H1 (cell line): Measurements from ENCODE around the gene ECT2L. TPM values are rescaled to one million over a fixed set of nuclear protein-coding genes. Genes with fewer than 3 reads are reported as not detected.

ENCODE experiments used
- BCL11A ChIP-seq, 2 experiments: IDR thresholded peaks; one replicate each; pipeline ENCODE4 v1.6.1; 2011; ENCODE audit warnings: low read depth in 2 of 2, low read length in 2 of 2, mild to moderate bottlenecking in 2 of 2
- JUN ChIP-seq: IDR thresholded peaks from 2 replicates; pipeline ENCODE4 v1.6.1; 2011; ENCODE audit warnings: low read depth, mild to moderate bottlenecking, improper control_type of control experiment, low read length
- NANOG ChIP-seq: IDR thresholded peaks from 2 replicates; pipeline ENCODE4 v1.6.1; 2011; ENCODE audit warnings: low read length, low read depth, mild to moderate bottlenecking, inconsistent platforms; ENCODE audit not compliant: insufficient read depth, poor library complexity, severe bottlenecking
- RAD21 ChIP-seq, 2 experiments: IDR thresholded peaks in 1 of 2; conservative IDR thresholded peaks in 1 of 2; 2 replicates each; pipeline ENCODE4 v1.6.1; 2011; ENCODE audit warnings: low read depth in 2 of 2, low read length in 2 of 2, improper control_type of control experiment in 1 of 2, inconsistent platforms in 1 of 2, mild to moderate bottlenecking in 1 of 2, moderate library complexity in 1 of 2
- RBBP5 ChIP-seq: IDR thresholded peaks from 2 replicates; pipeline ENCODE4 v1.7.1; 2012; ENCODE audit warnings: low read depth, mild to moderate bottlenecking, inconsistent platforms, low read length, moderate library complexity, borderline replicate concordance
- SAP30 ChIP-seq: fragments of 300-600 bp; sonication (generic); IDR thresholded peaks from 2 replicates; pipeline ENCODE4 v1.7.1; 2012; ENCODE audit warnings: low read length, moderate library complexity, mild to moderate bottlenecking, inconsistent platforms; ENCODE audit not compliant: insufficient read depth, insufficient replicate concordance
- YY1 ChIP-seq: IDR thresholded peaks from 2 replicates; pipeline ENCODE4 v1.6.1; 2011; ENCODE audit warnings: low read depth, mild to moderate bottlenecking, low read length
- polyA plus RNA-seq, 7 experiments: library from polyadenylated mRNA; depleted of rRNA in 3 of 7; stranded (reverse) in 5 of 7; unstranded in 2 of 7; fragments of >200 nt in 5 of 7; fragments of 200-250 nt in 2 of 7; gene quantifications; 1 replicate in 5 of 7; 2 replicates in 1 of 7; 4 replicates in 1 of 7; pipeline versions ENCODE4 v1.2.1 to v1.2.3, GENCODE V29; 2011 to 2013; ENCODE audit warnings: missing spikeins in 2 of 7, mixed read lengths in 2 of 7
- total RNA-seq: library from RNA; stranded (reverse); fragmentation: NEBNext Ultra II Directional; extraction: Animal tissue kit (Norgen Biotek cat#: 25700); gene quantifications from 2 replicates; pipeline ENCODE4 v1.2.1, GENCODE V29; 2021
- TF ChIP-seq, protein P1 (sequence below): fragments of 300-600 bp; sonication (generic); IDR thresholded peaks from 2 replicates; pipeline ENCODE4 v1.7.1; 2012; ENCODE audit warnings: low read length, moderate library complexity, mild to moderate bottlenecking, inconsistent platforms; ENCODE audit not compliant: insufficient replicate concordance
- TF ChIP-seq, protein P2 (sequence below): IDR thresholded peaks from 2 replicates; pipeline ENCODE4 v1.6.1; 2012; ENCODE audit warnings: inconsistent platforms

ECT2L gene
- total and polyA plus RNA-seq, 2 of the 8 experiments (the other 6 are each of a cell fraction or from before 2014, with no cell fraction given) = not detected

DNA sequence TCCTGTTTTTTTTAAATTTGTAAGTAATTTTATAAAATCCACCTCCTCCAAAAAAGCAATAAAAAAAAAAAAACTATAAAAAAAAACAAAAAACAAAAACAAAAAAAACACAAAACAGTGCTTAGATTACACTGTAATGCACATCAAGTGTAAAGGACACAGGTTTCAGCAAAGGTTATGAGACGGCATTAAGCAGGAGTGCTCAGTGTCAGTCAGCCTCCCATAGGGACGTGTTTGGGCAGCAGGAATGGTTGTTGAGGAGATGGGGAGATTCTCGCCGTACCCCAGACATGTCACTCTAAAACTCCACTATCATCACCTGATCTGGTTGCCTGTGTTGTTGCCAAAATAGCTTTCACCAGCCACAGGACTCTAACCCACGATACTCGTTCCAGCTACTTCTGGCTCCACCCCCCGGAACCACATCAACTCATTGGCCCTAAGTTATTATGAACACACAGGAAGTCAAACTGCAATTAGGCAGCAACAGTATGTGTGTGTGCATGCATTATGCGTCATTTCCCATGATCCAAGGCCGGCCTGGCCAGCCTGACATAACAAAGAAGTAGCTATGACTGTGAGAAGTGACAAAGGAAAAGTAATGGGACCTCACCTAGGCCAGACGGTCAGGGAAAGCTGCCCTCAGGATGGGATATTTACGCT is 28.7 kb downstream of the ECT2L start (continued):
- TF ChIP-seq, protein P1, sequence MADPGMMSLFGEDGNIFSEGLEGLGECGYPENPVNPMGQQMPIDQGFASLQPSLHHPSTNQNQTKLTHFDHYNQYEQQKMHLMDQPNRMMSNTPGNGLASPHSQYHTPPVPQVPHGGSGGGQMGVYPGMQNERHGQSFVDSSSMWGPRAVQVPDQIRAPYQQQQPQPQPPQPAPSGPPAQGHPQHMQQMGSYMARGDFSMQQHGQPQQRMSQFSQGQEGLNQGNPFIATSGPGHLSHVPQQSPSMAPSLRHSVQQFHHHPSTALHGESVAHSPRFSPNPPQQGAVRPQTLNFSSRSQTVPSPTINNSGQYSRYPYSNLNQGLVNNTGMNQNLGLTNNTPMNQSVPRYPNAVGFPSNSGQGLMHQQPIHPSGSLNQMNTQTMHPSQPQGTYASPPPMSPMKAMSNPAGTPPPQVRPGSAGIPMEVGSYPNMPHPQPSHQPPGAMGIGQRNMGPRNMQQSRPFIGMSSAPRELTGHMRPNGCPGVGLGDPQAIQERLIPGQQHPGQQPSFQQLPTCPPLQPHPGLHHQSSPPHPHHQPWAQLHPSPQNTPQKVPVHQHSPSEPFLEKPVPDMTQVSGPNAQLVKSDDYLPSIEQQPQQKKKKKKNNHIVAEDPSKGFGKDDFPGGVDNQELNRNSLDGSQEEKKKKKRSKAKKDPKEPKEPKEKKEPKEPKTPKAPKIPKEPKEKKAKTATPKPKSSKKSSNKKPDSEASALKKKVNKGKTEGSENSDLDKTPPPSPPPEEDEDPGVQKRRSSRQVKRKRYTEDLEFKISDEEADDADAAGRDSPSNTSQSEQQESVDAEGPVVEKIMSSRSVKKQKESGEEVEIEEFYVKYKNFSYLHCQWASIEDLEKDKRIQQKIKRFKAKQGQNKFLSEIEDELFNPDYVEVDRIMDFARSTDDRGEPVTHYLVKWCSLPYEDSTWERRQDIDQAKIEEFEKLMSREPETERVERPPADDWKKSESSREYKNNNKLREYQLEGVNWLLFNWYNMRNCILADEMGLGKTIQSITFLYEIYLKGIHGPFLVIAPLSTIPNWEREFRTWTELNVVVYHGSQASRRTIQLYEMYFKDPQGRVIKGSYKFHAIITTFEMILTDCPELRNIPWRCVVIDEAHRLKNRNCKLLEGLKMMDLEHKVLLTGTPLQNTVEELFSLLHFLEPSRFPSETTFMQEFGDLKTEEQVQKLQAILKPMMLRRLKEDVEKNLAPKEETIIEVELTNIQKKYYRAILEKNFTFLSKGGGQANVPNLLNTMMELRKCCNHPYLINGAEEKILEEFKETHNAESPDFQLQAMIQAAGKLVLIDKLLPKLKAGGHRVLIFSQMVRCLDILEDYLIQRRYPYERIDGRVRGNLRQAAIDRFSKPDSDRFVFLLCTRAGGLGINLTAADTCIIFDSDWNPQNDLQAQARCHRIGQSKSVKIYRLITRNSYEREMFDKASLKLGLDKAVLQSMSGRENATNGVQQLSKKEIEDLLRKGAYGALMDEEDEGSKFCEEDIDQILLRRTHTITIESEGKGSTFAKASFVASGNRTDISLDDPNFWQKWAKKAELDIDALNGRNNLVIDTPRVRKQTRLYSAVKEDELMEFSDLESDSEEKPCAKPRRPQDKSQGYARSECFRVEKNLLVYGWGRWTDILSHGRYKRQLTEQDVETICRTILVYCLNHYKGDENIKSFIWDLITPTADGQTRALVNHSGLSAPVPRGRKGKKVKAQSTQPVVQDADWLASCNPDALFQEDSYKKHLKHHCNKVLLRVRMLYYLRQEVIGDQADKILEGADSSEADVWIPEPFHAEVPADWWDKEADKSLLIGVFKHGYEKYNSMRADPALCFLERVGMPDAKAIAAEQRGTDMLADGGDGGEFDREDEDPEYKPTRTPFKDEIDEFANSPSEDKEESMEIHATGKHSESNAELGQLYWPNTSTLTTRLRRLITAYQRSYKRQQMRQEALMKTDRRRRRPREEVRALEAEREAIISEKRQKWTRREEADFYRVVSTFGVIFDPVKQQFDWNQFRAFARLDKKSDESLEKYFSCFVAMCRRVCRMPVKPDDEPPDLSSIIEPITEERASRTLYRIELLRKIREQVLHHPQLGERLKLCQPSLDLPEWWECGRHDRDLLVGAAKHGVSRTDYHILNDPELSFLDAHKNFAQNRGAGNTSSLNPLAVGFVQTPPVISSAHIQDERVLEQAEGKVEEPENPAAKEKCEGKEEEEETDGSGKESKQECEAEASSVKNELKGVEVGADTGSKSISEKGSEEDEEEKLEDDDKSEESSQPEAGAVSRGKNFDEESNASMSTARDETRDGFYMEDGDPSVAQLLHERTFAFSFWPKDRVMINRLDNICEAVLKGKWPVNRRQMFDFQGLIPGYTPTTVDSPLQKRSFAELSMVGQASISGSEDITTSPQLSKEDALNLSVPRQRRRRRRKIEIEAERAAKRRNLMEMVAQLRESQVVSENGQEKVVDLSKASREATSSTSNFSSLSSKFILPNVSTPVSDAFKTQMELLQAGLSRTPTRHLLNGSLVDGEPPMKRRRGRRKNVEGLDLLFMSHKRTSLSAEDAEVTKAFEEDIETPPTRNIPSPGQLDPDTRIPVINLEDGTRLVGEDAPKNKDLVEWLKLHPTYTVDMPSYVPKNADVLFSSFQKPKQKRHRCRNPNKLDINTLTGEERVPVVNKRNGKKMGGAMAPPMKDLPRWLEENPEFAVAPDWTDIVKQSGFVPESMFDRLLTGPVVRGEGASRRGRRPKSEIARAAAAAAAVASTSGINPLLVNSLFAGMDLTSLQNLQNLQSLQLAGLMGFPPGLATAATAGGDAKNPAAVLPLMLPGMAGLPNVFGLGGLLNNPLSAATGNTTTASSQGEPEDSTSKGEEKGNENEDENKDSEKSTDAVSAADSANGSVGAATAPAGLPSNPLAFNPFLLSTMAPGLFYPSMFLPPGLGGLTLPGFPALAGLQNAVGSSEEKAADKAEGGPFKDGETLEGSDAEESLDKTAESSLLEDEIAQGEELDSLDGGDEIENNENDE = no peak
- no peak for TF ChIP-seq RAD21 (IDR thresholded peaks at IDR 0.05 in 1 of 2, conservative IDR thresholded peaks at IDR 0.05 in 1 of 2; ENCODE audit: low read depth in 2 of 2, low read length in 2 of 2)
- TF ChIP-seq YY1 = no peak
- no peak for TF ChIP-seq RBBP5
- TF ChIP-seq JUN = no peak
- TF ChIP-seq, protein P2, sequence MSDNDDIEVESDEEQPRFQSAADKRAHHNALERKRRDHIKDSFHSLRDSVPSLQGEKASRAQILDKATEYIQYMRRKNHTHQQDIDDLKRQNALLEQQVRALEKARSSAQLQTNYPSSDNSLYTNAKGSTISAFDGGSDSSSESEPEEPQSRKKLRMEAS = no peak
- no peak for TF ChIP-seq NANOG
- no peak for TF ChIP-seq SAP30
- TF ChIP-seq BCL11A (IDR thresholded peaks at IDR 0.05; ENCODE audit: low read depth in 2 of 2, low read length in 2 of 2) = no peak
